Tibial artery (tissue), 4 donors: ENCODE measurements around the gene SEC61G.
A peak's percentile ranks its signal among the peaks of the same experiment; 100 is the strongest.

Experiments
- DNase-seq, 2 donors: peaks; one replicate each; pipeline ENCODE4 v3.0.0-alpha.2; 2019
- H3K27ac ChIP-seq, 2 donors: fragments of 200-600 bp; sonication (generic) in 1 of 2; 1 replicate in 1 of 2; 2 replicates in 1 of 2; pipeline ENCODE4 v1.5.1; 2018 to 2019; ENCODE audit warnings: mild to moderate bottlenecking in 1 of 2
- H3K27me3 ChIP-seq, 2 donors: fragments of 200-600 bp; sonication (generic) in 1 of 2; one replicate each; pipeline versions ENCODE4 v1.5.1 to v1.6.0; 2016 to 2019
- H3K36me3 ChIP-seq, 3 donors: fragments of 200-600 bp; sonication (generic) in 2 of 3; one replicate each; pipeline ENCODE4 v1.5.1; 2016 to 2019; ENCODE audit warnings: mild to moderate bottlenecking in 2 of 3
- H3K4me1 ChIP-seq, 4 donors: fragments of 200-600 bp; sonication (generic) in 2 of 4; 1 replicate in 3 of 4; 2 replicates in 1 of 4; pipeline ENCODE4 v1.5.1; 2016 to 2019
- H3K4me3 ChIP-seq, 2 donors: fragments of 200-600 bp; sonication (generic) in 1 of 2; 1 replicate in 1 of 2; 2 replicates in 1 of 2; pipeline ENCODE4 v1.5.1; 2018 to 2019; ENCODE audit warnings: mild to moderate bottlenecking in 2 of 2
- H3K9me3 ChIP-seq, 3 donors: fragments of 200-600 bp; sonication (generic) in 1 of 3; one replicate each; pipeline ENCODE4 v1.5.1; 2016 to 2019
- intact Hi-C: fragments of 100-400 bp; cut with DNase I; formaldehyde crosslinking; loops from one replicate; pipeline ENCODE4 v1.15.0; 2023; ENCODE audit warnings: low total_unique reads
- TF ChIP-seq, protein P1 (sequence below), 2 experiments: fragments of 200-600 bp in 1 of 2; fragments of 450-650 bp in 1 of 2; IDR thresholded peaks; one replicate each; pipeline ENCODE4 v1.5.1; 2017 to 2019; ENCODE audit warnings: antibody characterized with exemption in 2 of 2, mild to moderate bottlenecking in 1 of 2, moderate library complexity in 1 of 2

SEC61G gene

GRCh38 chr7:54758702-54759592, at the start of gene SEC61G:
Gene SEC61G (minus strand): TSS chr7:54759211. CDS start chr7:54757588, 1,623 bp downstream.
- TF ChIP-seq, protein P1, sequence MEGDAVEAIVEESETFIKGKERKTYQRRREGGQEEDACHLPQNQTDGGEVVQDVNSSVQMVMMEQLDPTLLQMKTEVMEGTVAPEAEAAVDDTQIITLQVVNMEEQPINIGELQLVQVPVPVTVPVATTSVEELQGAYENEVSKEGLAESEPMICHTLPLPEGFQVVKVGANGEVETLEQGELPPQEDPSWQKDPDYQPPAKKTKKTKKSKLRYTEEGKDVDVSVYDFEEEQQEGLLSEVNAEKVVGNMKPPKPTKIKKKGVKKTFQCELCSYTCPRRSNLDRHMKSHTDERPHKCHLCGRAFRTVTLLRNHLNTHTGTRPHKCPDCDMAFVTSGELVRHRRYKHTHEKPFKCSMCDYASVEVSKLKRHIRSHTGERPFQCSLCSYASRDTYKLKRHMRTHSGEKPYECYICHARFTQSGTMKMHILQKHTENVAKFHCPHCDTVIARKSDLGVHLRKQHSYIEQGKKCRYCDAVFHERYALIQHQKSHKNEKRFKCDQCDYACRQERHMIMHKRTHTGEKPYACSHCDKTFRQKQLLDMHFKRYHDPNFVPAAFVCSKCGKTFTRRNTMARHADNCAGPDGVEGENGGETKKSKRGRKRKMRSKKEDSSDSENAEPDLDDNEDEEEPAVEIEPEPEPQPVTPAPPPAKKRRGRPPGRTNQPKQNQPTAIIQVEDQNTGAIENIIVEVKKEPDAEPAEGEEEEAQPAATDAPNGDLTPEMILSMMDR (IDR thresholded peaks at IDR 0.05), result no peak
- peak; percentile 98 to 99 for DNase-seq
- intact Hi-C loops, result loop anchor here (5.0 to 10.0 kb wide), 2 partner anchors 608 to 806 kb away; partner anchors contain the start of gene LANCL2
- Histone ChIP-seq H3K27ac (peak within 1 kb of the TSS; percentile 93 to 97), H3K27me3 (no peaks in the 10 kb centered on the region), H3K4me1 (peaks cover 0 to 35% (median 17%) of the 10 kb centered on the region in 4 donors), H3K4me3 (peak within 1 kb of the TSS; percentile 96 to 99), H3K9me3 (no peaks in the 10 kb centered on the region), H3K36me3 (peaks cover 0 to 17% (median 15%) of the 10 kb centered on the region in 3 donors)

- TF ChIP-seq, protein P1 (IDR thresholded peaks at IDR 0.05), result no peak
- peaks cover 0 to 7% of the 10 kb centered on the region in 2 donors for H3K27me3 ChIP-seq
These were observed 43.8 kb upstream of the SEC61G start for GRCh38 chr7:54802841-54803240.

GRCh38 chr7:54802114-54802513, 43.1 kb upstream of the SEC61G start:
- Histone ChIP-seq H3K4me1 (no peaks in the 10 kb centered on the region), H3K9me3 (no peaks in the 10 kb centered on the region), H3K27me3 (peaks cover 0 to 7% of the 10 kb centered on the region in 2 donors), H3K27ac (no peak overlapping the region), H3K36me3 (no peaks in the 10 kb centered on the region), H3K4me3 (no peak overlapping the region)
- DNase-seq, result no peak
- intact Hi-C loops, result no loop called here
- TF ChIP-seq, protein P1 (IDR thresholded peaks at IDR 0.05), result no peak

More at GRCh38 chr7:54802841-54803240, 43.8 kb upstream of the SEC61G start:
- no peaks in the 10 kb centered on the region for H3K9me3 ChIP-seq
- no peak for DNase-seq
- H3K36me3 ChIP-seq, result no peaks in the 10 kb centered on the region
- no peak overlapping the region for H3K4me3 ChIP-seq
- H3K4me1 ChIP-seq, result no peaks in the 10 kb centered on the region
- intact Hi-C loops, result no loop called here
- no peak overlapping the region for H3K27ac ChIP-seq

DNA sequence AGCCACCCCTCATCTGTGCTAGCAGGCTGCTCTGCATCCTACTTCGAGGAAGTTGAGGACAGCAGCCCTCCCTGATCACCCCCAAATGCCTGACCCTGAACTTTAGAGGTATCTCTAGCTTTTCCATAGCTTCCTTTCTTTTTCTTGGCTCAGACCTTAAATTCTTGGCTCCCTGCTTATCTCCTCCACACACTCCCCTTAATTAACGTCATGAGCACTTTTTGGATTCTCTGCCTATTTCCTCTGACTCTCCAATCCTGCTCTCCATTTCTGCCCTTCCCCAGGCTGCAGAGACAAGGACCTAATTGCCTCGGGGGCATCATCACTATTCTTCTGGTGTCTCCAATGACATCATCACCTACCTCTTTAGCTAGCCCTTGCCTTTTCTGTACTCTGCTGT, 40.8 kb upstream of the SEC61G start:
- Histone ChIP-seq H3K4me1 (no peaks in the 10 kb centered on the region), H3K27me3 (peaks cover 0 to 4% of the 10 kb centered on the region in 2 donors), H3K27ac (no peak overlapping the region), H3K36me3 (no peaks in the 10 kb centered on the region), H3K9me3 (no peaks in the 10 kb centered on the region), H3K4me3 (no peak overlapping the region)
- TF ChIP-seq, protein P1 (IDR thresholded peaks at IDR 0.05), result no peak
- no peak for DNase-seq
- intact Hi-C loops, result no loop called here

- Histone ChIP-seq H3K9me3 (no peaks in the 10 kb centered on the region), H3K27ac (no peak overlapping the region), H3K36me3 (no peaks in the 10 kb centered on the region), H3K27me3 (peaks cover 0 to 4% of the 10 kb centered on the region in 2 donors), H3K4me3 (no peak overlapping the region), H3K4me1 (no peaks in the 10 kb centered on the region)
- intact Hi-C loops, result no loop called here
- no peak for DNase-seq
- TF ChIP-seq, protein P1 (IDR thresholded peaks at IDR 0.05), result no peak
These were observed 39.5 kb upstream of the SEC61G start for GRCh38 chr7:54798530-54798929.
